ENCODE measurements around the gene CSNK2A3.

Gene CSNK2A3

DNA sequence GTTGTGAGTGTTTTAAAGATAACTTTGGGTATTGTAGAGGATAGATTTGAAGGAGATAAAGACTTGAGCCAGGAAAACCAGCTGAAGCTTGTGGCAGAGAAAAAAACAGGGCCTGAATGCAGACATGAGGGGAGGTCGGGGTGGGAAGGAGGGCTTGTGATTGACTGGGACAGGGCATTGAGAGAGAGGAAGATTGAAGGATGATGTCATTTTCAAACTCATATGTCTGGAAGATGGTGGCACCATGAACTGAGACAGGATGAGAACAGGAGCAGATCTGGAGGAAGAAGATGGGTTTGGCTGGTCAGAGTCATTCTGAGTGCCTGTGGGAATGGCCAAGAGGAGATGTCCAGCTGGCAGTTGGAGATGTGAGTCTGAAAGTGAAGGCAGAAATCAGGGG is 14.7 kb downstream of the CSNK2A3 start:
- no peak for DNase-seq

- no peak for DNase-seq
These were observed 16.4 kb downstream of the CSNK2A3 start for GRCh38 chr11:11336664-11337063.

DNA sequence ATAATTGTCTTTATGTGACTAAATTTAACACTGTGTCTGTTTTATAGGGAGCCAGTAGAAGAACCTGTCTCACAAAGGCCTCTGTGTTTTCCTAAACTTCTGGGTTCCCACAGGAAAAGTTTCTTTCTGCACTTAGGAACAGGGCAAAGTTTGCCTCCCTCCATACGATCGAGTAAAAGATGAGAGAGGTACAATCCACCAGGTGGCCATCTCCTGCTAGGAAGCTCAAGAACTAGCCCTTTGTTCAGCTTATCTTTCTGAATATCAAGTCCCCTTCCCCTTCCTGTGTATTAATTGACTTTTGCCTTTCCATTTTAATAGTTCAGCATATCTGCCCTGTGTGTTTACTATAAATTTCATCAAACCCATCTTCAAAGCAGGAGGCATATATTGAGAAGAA is 18.0 kb downstream of the CSNK2A3 start:
- DNase-seq: no peak

DNA sequence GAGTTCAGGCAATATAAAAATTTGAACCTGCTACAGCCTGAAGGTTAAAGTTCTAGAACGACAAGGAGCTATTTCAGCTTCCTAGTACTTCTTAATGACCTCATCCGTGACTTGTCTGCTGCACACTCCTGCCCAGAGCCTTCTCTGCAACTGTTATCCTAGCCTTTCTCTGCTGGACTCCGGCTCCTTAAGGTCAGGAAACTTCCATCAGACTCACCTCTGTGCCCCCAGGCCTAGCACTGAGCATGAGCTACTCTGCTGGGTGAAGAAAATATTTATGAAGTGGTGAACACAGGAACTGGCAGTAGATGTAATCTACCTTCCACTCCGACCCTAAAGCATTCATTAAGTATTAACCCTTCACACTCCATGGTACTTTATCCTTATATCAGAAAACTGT is 18.4 kb downstream of the CSNK2A3 start:
- DNase-seq: no peak

- no peak for DNase-seq
These were observed 20.8 kb downstream of the CSNK2A3 start for GRCh38 chr11:11332141-11332710.

DNA sequence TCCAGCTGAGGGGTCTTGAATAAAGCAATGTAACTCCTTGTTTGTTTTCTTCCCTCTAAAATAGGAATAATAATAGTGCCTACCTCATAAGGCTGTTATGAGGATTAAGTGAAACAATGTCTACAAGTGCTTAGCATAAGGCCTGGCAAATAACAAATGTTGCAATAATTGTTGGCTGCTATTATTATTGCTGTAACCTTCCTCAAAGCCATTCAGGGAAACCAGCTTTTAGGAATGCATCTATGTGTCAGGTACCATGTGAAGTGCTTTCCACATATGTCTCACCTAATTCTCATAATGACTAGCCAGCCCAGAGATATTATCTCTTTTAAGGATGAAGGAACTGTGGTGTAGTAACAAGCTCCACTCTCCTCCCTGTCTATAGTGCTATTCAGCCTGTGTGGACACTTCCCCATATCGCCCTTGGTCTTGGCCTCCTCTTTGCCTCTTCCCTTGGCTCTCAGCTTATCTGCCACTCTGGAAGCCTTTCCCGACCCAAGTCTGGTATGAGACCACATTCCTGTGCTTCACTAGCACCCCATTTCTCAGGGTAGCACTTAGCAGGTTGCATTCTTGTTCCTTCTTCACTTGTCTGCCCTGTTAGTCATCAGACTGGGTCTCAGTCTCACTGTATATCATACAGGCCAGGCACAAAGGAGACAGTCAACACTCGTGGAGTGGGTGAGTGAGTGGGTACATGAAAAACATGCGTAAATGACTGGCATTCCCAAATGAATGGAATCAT is 23.8 kb downstream of the CSNK2A3 start:
- DNase-seq: no peak

- no peak for DNase-seq
These were observed 29.0 kb downstream of the CSNK2A3 start for GRCh38 chr11:11324090-11324489.

GRCh38 chr11:11322101-11322500 is 30.9 kb downstream of the CSNK2A3 start:
- DNase-seq: peak in 1 of 58 donors; percentile 3

DNA sequence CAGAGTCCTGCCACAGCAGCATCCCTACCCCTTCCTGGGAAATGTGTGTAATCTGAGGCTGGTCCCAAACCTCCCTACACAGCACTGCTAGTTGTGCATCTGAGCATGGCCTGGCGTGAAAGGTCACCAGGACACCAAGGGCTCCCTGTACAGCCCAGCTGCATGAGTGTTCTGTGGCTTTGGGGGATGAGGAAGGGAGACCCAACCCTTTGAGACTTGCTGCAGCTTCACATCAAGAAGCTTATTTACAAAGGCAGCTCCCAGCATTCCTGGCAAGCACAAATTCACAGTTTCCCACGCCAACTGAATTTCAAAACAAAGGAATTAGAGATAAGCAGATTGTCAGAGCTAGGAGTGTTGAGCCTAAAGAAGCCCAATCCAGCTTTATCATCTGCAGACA is 32.2 kb downstream of the CSNK2A3 start:
- DNase-seq: peak in 4 of 58 donors; percentile 3 to 25 (median 12)

DNA sequence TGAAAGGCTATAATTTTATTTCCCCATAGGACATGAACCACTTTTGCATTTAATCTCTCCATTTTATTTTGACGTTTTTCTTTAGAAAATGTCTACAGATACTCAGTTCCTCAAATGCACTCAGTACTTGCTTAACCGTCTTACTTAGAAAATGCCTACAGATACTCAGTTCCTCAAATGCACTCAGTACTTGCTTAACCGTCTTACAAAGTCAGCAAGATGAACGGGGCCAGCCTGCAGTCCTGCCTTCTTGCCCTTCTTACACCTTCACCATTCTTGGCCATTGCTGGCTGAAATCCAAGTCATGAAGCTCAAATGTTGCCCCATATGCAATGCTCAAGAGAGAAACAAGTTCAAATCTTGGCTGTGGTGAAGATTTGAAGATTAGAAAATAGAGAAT is 34.1 kb downstream of the CSNK2A3 start:
- peak in 1 of 58 donors; percentile 7 for DNase-seq

DNA sequence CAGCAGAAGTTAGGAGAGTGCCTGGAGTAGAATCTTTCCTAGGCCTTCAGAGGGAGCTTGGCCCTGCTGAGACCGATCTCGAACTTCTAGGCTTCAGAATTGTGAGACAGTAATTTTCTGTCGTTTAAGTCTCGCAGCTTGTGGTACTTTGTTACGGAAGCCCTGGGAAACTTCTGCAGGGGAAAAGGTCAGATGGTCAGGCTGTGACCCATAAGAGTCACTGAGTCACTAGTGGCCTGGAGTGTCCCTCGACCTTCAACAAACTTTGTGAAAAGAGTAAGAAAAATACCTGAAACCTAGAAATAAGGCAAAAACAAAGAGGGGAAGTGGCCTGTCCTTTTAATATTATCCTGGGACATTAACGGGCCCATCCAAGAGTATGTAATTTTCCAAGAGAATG is 34.6 kb downstream of the CSNK2A3 start:
- no peak for DNase-seq

GRCh38 chr11:11316651-11317230 is 36.3 kb downstream of the CSNK2A3 start:
- DNase-seq: no peak

DNA sequence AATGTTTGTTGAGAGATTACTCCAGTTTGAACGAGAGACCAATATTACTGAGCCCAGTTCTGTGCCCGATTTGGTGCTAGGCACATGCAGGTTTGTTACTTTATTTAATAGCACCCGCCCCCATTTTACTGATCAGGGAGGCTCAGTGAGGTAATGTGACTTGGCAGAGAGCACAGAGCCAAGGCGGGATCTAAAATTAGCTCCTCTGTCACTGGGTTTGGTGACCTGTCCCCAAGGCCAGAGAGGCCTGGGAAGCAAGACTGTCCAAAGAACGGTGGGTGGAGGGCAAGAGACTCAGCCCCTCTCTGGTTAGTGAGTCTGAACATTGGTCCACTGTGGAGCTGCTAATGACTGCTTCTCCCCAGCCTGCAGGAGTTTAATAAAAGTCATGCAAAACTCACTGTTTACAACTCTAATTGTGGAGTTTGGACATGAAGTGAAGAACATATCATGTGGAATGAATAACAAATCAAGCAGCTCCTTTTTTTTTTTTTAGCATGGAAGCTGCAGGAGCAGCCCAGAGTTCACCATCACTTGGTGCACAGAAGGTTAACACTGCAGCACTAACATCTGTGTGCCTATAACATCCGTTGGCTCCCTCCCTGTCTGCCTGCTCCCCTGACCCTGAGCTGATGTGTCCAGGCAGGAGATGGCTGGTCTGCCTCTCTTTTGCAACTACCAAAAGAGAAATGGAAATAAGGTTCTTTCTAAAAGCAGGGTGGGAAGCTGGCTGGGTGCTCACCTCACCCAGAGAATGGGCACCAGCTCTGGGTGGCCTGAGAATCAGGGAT is 39.0 kb downstream of the CSNK2A3 start:
- peak in 1 of 58 donors; percentile 11 for DNase-seq

DNA sequence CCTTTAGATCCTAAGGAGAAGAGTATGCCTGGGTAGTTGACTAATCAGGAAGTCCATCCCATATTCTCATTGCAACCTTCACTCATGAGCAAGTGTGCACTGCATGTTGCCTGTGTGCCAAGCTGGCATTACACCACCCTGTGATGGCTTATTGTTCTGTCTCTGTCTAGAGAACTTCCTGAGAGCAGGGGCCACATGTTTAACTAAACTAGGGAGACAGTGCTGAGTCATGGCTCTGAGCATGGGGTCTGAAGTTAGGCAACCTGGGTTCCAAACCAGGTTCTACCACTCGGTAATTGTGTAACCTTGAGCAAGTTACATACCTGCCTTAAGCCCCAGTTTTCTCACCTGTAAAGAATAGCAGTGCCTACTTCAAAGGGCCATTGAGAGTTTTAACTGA is 39.6 kb downstream of the CSNK2A3 start:
- no peak for DNase-seq

GRCh38 chr11:11312738-11313137 is 40.3 kb downstream of the CSNK2A3 start:
- DNase-seq: no peak

- DNase-seq: no peak
These were observed 41.9 kb downstream of the CSNK2A3 start for GRCh38 chr11:11311169-11311568.

DNA sequence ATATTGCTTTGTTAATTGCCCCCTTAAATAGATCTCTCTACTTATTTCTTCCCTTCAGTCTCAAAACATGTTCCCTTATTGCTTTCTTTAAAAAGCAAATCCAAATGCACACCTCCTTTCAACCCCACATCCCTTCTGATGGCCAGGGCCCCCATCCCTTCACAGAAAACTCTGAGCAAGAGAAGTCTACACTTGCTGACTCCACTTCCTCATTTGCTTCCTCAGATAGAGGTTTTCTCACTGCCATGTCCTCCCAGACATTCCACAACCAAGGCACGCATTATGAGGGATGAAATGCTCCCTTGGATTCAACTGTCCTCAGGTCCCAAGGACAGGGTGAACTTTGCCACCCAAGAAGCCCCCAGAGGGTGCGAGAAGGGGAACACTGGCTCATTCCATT is 43.1 kb downstream of the CSNK2A3 start:
- no peak for DNase-seq

DNA sequence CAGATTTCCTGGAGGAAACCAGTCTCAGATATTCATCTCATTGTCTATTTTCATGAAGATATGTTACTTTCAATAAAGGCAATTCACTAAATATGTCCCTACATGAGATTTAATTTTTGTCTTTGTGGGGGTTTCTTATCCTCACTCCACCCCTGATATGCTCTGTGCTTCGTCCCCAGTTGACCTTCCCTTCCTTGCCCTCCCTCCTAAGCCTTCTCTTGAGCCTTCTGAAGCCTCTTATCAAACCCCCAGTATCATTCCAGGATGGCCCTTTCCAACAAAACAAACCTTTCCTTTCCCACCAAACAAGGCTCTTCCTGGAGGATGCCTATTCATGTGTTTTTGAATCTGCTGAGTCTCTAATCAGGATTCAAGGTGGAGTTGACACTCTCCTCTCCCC is 44.8 kb downstream of the CSNK2A3 start:
- DNase-seq: no peak

DNA sequence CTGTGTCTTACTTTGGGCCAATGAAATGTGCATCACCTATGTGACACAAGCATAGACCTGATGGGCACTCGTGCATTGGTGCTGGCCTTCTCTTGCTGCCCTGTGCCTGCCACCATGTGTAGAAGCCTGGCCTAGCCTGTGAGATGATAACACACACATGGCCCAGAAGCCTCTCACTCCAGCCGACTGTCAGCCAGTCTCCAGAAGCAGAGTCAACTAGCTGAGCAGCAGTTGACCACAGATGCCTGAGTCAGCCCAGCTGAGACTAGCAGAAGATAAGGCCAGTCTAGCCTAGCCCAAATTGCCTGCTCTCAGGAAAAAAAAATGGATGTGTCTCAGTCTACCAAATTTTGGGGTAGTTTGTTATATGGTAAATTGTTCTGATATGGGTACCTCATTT is 46.2 kb downstream of the CSNK2A3 start:
- no peak for DNase-seq

DNA sequence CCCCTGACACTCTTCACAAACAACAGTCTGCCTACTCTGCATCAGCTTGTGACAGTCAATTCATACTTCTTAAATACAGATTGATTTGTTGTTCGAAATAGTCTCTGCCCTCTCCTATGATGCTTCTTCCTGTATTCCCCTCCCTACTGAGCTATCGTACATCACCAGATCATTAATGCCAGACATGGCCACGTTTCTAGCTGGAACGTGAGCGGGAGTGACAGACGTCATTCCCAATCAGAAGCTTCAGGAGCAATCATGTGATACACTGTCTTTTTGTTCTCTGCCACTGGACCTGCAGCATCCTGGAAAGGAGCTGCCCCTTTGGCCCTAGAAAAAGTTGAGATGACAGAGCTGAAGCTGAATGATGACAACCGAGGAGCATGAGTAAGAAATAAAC is 48.5 kb downstream of the CSNK2A3 start:
- no peak for DNase-seq

- DNase-seq: no peak
These were observed 50.5 kb downstream of the CSNK2A3 start for GRCh38 chr11:11302565-11302964.

Measured in anterior cingulate cortex (tissue), 58 donors.